Activated naive CD4-positive, alpha-beta T cell treated with anti-CD3 and anti-CD28 coated beads for 36 hours (primary cell): Measurements from ENCODE around the gene TRPM3. TPM values are rescaled to one million over a fixed set of nuclear protein-coding genes. Genes with fewer than 3 reads are reported as not detected.
"Not testable (repeated sequence)": the region's sequence is repeated elsewhere in the genome, so short reads cannot be mapped to it uniquely, and the experiment has no call there.

ENCODE experiments used
- CTCF ChIA-PET: fragments of 350-600 bp; sonication (Branson Sonifier 250); formaldehyde crosslinking; loops from one replicate; lab custom pipeline; 2021; ENCODE audit warnings: antibody characterized with exemption; lab: Charles Lee
- DNase-seq: peaks from one replicate; pipeline ENCODE4 v3.0.0-alpha.2; 2020
- H3K27ac Mint-ChIP-seq: one replicate; pipeline ENCODE4 v1.8.0; 2021; ENCODE audit warnings: mild to moderate bottlenecking, mixed read lengths
- H3K27me3 Mint-ChIP-seq: one replicate; pipeline ENCODE4 v1.8.0; 2021; ENCODE audit warnings: low read depth, mixed read lengths
- H3K36me3 Mint-ChIP-seq: one replicate; pipeline ENCODE4 v1.8.0; 2021; ENCODE audit warnings: low read depth, mixed read lengths
- H3K4me1 Mint-ChIP-seq: one replicate; pipeline ENCODE4 v1.8.0; 2021; ENCODE audit warnings: low read depth, mixed read lengths
- H3K4me3 Mint-ChIP-seq: one replicate; pipeline ENCODE4 v1.8.0; 2021; ENCODE audit warnings: mild to moderate bottlenecking, moderate library complexity, mixed read lengths
- H3K9me3 Mint-ChIP-seq: one replicate; pipeline ENCODE4 v1.8.0; 2021; ENCODE audit warnings: mixed read lengths
- intact Hi-C: fragments of 100-400 bp; cut with micrococcal nuclease; formaldehyde crosslinking; loops from one replicate; pipeline ENCODE4 v1.15.1; 2023
- total RNA-seq, 2 experiments: library from RNA; stranded (reverse); gene quantifications; one replicate each; pipeline ENCODE4 v1.2.3, GENCODE V29; 2021

TRPM3 gene
- total RNA-seq, 2 experiments from 2014 or later, result 0.02 TPM; not detected in 1

DNA sequence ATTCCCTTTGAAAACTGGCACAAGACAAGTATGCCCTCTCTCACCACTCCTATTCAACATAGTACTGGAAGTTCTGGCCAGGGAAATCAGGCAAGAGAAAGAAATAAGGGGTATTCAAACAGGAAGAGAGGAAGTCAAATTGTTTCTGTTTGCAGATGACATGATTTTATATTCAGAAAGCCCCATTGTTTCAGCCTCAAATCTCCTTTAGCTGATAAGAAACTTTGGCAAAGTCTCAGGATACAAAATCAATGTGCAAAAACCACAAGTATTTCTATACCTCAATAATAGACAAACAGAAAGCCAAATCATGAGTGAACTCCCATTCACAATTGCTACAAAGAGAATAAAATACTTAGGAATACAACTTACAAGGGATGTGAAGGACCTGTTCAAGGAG, 476.8 kb downstream of the TRPM3 start:
- H3K4me3 Mint-ChIP-seq, H3K4me1 Mint-ChIP-seq, DNase-seq, H3K9me3 Mint-ChIP-seq, H3K36me3 Mint-ChIP-seq, CTCF ChIA-PET, H3K27ac Mint-ChIP-seq: not testable (repeated sequence)
- intact Hi-C loops, result loop anchor here (10.0 kb wide), 2 partner anchors 280 to 1380 kb away; no protein-coding TSS in a partner anchor
- H3K27me3 Mint-ChIP-seq, result peaks cover 16% of the 10 kb centered on the region

DNA sequence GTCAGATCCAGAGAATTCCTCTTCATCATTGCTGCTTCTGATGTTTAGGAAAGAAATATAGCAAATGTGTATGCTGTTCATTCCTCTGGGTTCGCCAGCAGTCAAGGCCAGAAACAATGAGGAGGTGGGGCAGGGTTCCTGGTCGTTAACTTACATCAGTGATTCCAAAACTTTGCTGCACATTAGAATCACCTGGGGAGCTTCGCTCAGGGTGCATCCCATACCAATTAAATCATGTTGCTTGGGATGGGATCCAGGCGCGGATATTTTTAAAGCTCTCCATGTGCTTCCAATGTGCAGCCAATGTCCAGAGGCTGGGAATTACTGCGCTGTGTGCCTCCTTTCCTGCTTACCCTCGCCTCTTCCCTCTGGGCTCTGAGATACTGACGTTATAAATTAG, 479.1 kb downstream of the TRPM3 start:
- Mint-ChIP-seq H3K4me1 (no peaks in the 10 kb centered on the region), H3K9me3 (no peaks in the 10 kb centered on the region), H3K27ac (no peak overlapping the region), H3K4me3 (no peak overlapping the region), H3K36me3 (no peaks in the 10 kb centered on the region), H3K27me3 (peaks cover 16% of the 10 kb centered on the region)
- CTCF ChIA-PET, result interaction anchor here (0.6 to 2.0 kb wide), 3 partner anchors 9 to 359 kb away, joined by 4 to 5 read pairs (median 4); no protein-coding TSS in a partner anchor
- DNase-seq, result no peak
- intact Hi-C loops, result loop anchor here (10.0 kb wide), 2 partner anchors 282 to 1382 kb away; no protein-coding TSS in a partner anchor

DNA sequence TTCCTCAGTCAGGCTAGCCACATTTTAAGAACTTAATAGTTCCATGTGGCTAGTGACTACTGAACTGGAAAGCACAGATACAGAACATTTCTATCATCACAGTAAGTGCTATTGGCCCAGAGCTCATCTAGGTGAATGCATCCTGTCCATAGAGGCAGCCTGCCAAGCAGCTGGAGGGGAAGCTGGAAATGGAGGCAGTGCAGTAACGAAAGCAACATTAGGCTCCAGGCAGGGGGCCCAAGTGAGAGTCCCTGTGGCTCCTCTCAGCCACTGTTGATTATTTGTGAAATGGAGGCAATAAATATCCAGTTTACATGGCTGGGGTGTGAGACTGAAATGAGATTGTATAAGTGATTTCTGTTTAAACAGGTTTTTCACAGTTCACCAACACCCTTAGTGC, 479.8 kb downstream of the TRPM3 start:
- intact Hi-C loops, result loop anchor here (10.0 kb wide), 2 partner anchors 283 to 1383 kb away; no protein-coding TSS in a partner anchor
- H3K27ac Mint-ChIP-seq, result no peak overlapping the region
- H3K36me3 Mint-ChIP-seq, result no peaks in the 10 kb centered on the region
- H3K4me3 Mint-ChIP-seq, result no peak overlapping the region
- H3K27me3 Mint-ChIP-seq, result peaks cover 16% of the 10 kb centered on the region
- DNase-seq, result no peak
- no peaks in the 10 kb centered on the region for H3K9me3 Mint-ChIP-seq
- H3K4me1 Mint-ChIP-seq, result no peaks in the 10 kb centered on the region
- CTCF ChIA-PET, result interaction anchor here (2.0 kb wide), 2 partner anchors 9 to 359 kb away, joined by 4 to 5 read pairs; no protein-coding TSS in a partner anchor

DNA sequence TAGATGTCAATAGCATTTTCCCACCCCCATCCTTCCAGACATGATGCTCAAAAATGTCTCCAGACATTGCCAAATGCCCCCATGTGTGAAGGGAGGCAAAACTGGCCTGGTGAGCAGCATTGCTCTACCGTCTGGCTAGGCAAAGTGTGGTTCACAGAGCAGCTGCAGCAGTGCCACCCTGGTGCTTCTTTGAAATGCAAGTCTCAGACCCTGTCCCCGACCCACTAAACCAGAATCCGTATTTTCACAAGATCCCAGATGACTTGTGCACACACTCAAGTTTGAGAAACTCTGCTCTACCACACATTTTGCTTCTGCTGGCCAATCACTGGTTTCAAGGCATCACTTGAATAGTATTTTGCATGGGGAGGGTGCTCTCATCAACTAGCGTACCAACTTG, 480.4 kb downstream of the TRPM3 start:
- H3K4me1 Mint-ChIP-seq, result no peaks in the 10 kb centered on the region
- no peaks in the 10 kb centered on the region for H3K9me3 Mint-ChIP-seq
- H3K27ac Mint-ChIP-seq, result no peak overlapping the region
- no peak for DNase-seq
- H3K36me3 Mint-ChIP-seq, result no peaks in the 10 kb centered on the region
- CTCF ChIA-PET, result interaction anchor here (0.9 to 2.0 kb wide), 5 partner anchors 8 to 608 kb away, joined by 3 to 5 read pairs (median 4); no protein-coding TSS in a partner anchor
- intact Hi-C loops, result loop anchor here (10.0 kb wide), 2 partner anchors 284 to 1384 kb away; no protein-coding TSS in a partner anchor
- no peak overlapping the region for H3K4me3 Mint-ChIP-seq
- H3K27me3 Mint-ChIP-seq, result peaks cover 14% of the 10 kb centered on the region

DNA sequence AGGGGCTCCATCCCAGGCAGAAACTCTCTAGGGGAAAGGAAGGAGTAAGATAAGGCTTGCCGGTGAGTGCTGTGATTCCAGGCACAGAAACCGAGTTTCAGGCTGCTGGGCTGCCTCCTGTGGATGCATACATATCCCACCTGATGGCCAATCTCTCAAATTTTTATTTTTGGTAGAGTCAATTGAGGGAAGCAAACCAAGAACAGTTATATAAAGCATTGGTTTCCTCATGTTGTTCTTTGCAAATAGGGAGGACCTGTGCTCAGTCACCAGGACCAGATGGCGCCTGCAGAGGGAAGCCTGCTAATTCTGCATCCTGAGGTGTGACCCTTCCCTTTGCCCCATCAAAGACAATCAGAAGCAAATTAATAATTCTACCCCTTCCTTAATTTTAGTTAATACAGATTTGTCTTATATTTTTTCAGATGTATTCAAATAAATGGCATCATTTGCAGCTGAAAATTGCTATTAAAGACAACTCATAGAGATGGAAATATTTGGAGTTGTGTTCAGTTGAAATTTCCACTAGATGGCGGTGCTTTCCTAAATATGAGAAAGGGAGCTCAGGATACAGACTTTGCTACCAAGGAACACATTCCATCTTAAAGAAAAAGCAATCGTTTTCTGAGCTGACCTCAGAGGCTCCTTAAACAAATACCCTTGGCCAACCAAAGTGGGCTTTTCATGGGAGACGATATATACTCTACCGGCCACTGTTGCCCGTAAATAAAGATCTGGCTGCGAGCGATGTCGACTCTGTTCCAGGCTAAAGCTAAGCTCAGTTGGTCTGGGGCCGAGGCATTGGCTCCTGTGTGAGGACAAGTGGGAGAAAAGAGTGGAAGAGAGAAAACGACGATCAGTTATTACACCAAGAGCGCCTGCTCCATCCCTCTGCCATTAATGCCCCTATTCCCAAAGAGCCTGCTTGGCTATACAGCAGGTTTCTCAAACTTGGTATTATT, 481.3 kb downstream of the TRPM3 start:
- Mint-ChIP-seq H3K36me3 (no peaks in the 10 kb centered on the region), H3K4me1 (no peaks in the 10 kb centered on the region), H3K9me3 (no peaks in the 10 kb centered on the region), H3K4me3 (no peak overlapping the region), H3K27ac (no peak overlapping the region), H3K27me3 (peaks cover 10% of the 10 kb centered on the region)
- CTCF ChIA-PET, result interaction anchor here (0.7 to 1.6 kb wide), 12 partner anchors 9 to 1179 kb away, joined by 3 to 5 read pairs (median 3); no protein-coding TSS in a partner anchor
- DNase-seq, result peak; percentile 9
- intact Hi-C loops, result loop anchor here (1.0 to 10.0 kb wide), 6 partner anchors 285 to 1385 kb away; no protein-coding TSS in a partner anchor

DNA sequence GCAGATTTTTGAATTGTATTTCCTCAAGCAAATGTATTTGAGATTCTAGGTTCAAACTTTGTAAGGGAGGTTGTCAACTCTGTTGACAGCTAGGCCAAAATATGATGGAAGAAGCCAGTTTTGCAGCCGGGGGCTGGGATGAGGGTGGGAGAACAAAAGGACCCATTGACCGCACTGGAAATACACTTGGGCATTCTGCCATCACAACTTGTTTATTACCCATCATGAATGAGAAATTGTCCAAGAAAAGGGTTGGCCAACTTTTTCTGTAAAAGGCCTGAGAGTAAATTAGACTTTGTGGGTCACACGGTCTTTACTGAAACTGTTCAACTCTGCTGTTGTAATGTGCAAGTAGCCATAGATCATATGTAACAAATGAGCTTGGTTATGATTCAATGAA, 485.6 kb downstream of the TRPM3 start:
- Mint-ChIP-seq H3K4me1 (no peaks in the 10 kb centered on the region), H3K27me3 (no peaks in the 10 kb centered on the region), H3K4me3 (no peak overlapping the region), H3K36me3 (no peaks in the 10 kb centered on the region), H3K9me3 (no peaks in the 10 kb centered on the region), H3K27ac (no peak overlapping the region)
- intact Hi-C loops, result no loop called here
- DNase-seq, result no peak
- CTCF ChIA-PET, result interaction anchor here (0.7 kb wide), 1 partner anchor 304 kb away, joined by 4 read pairs; no protein-coding TSS in a partner anchor

DNA sequence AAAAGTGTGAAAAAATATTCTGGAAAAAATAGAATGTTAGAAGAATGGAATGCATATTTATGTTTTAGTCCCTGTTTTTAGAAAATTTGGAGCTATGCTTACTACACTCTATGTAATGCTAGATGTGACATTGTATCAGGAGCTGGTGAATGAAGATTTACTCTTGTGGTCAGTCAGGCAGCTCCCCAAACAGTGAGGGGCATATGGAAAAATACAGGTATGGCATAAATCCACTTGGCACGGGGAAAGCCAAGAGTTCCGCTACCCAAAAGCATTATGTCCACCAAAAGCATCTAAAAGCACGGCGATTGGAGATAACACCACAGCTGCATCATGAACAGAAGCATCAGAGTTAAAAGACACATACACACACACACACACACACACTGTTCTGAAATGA, 486.7 kb downstream of the TRPM3 start:
- no peak for DNase-seq
- no peaks in the 10 kb centered on the region for H3K9me3 Mint-ChIP-seq
- no peaks in the 10 kb centered on the region for H3K36me3 Mint-ChIP-seq
- no peaks in the 10 kb centered on the region for H3K27me3 Mint-ChIP-seq
- no peak overlapping the region for H3K27ac Mint-ChIP-seq
- no peaks in the 10 kb centered on the region for H3K4me1 Mint-ChIP-seq
- CTCF ChIA-PET, result no interaction called here
- H3K4me3 Mint-ChIP-seq, result no peak overlapping the region
- intact Hi-C loops, result no loop called here

DNA sequence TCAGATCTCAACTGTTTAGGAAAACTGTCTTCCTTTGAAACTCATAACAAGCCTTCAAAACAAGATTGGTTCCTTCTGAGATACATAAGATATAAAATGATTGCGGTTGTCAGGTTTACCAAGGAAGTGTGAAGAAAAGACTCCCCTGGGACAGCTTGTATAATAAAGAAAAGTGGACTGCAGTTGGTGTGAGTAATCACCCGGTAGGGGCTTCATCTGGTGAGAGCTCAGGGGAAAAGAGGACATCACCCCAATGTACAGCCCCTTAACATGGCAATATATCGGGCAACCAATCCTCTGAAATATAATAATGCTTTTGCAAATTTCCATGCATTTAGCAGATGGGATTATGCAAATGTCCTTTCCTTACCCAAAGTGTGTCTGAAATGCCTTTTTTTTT, 490.4 kb downstream of the TRPM3 start:
- H3K4me3 Mint-ChIP-seq, result no peak overlapping the region
- no peaks in the 10 kb centered on the region for H3K27me3 Mint-ChIP-seq
- no peak for DNase-seq
- H3K36me3 Mint-ChIP-seq, result no peaks in the 10 kb centered on the region
- no peaks in the 10 kb centered on the region for H3K9me3 Mint-ChIP-seq
- H3K4me1 Mint-ChIP-seq, result no peaks in the 10 kb centered on the region
- no peak overlapping the region for H3K27ac Mint-ChIP-seq
- intact Hi-C loops, result no loop called here
- CTCF ChIA-PET, result interaction anchor here (0.6 to 1.2 kb wide), 2 partner anchors 29 to 476 kb away, joined by 3 read pairs; no protein-coding TSS in a partner anchor

DNA sequence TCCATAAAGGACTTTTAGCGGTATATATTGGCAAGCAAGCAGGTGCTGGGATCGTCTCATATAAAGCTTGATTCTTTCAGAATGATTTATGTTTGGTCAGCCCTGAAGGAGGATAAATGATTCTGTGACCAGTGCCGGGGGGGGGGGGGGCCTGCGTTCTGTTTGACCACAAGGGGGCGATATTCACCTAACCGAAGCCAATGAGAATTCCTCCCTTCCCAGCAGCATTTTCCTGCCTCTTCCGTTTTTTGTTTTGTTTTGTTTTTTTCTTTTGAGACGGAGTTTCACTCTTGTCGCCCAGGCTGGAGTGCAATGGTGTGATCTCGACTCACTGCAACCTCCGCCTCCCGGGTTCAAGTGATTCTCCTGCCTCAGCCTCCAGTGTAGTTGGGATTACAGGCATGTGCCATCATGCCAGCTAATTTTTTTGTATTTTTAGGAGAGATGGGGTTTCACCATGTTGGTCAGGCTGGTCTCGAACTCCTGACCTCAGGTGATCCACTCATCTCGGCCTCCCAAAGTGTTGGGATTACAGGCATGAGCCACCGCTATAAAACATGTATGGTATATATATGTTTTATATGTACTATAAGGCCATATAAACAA, 492.2 kb downstream of the TRPM3 start:
- H3K4me3 Mint-ChIP-seq, intact Hi-C loops, H3K27me3 Mint-ChIP-seq, DNase-seq, H3K4me1 Mint-ChIP-seq, H3K9me3 Mint-ChIP-seq, H3K36me3 Mint-ChIP-seq, H3K27ac Mint-ChIP-seq: not testable (repeated sequence)
- CTCF ChIA-PET, result interaction anchor here (0.6 kb wide), 1 partner anchor 145 kb away, joined by 3 read pairs; no protein-coding TSS in a partner anchor

DNA sequence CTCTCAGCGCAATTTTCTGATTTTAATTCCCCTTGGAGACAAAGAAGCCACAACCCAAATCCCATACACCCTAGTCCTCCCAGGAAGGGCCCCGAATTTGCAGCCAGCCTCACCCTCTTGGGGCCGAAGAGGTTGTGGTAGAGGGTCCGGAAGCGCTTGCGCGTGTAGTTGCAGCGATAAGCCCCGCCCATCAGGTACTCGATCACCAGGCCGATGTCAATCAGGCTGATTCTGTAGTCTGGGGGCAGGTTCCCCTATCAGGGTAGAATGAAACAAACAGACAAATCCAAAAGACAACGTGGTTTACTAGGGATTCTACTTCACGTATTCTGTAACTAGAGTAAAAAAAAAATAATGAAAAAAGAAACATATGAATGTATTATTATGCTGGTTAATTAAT, 496.3 kb downstream of the TRPM3 start:
- no peaks in the 10 kb centered on the region for H3K4me1 Mint-ChIP-seq
- CTCF ChIA-PET, result no interaction called here
- no peak for DNase-seq
- peak overlapping the region; percentile 9 for H3K4me3 Mint-ChIP-seq
- no peaks in the 10 kb centered on the region for H3K27me3 Mint-ChIP-seq
- no peaks in the 10 kb centered on the region for H3K36me3 Mint-ChIP-seq
- H3K9me3 Mint-ChIP-seq, result no peaks in the 10 kb centered on the region
- no peak overlapping the region for H3K27ac Mint-ChIP-seq
- intact Hi-C loops, result no loop called here

DNA sequence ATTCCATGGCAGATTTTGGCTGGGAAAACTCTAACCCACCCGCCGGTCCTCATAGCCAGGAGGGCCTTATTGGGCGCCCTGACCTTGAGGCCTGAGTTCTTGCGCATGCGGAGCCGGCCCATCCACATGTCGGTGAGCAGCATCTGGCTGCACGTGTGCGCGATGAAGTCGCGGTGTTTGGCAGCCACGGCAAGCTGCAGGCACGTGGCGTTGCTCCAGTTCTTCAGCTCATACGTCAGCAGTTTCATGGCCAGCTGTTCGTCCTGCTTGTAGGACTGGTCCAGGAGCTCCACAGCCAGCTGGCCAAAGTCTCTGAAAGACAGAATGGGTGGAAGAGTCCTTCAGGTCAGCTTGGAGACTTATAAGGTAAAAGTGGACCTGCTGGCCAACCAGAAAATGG, 502.6 kb downstream of the TRPM3 start:
- no peaks in the 10 kb centered on the region for H3K4me1 Mint-ChIP-seq
- DNase-seq, result no peak
- no peaks in the 10 kb centered on the region for H3K36me3 Mint-ChIP-seq
- CTCF ChIA-PET, result interaction anchor here (0.9 kb wide), 1 partner anchor 13 kb away, joined by 3 read pairs; no protein-coding TSS in a partner anchor
- intact Hi-C loops, result no loop called here
- H3K9me3 Mint-ChIP-seq, result no peaks in the 10 kb centered on the region
- H3K27ac Mint-ChIP-seq, result no peak overlapping the region
- H3K27me3 Mint-ChIP-seq, result no peaks in the 10 kb centered on the region
- H3K4me3 Mint-ChIP-seq, result no peak overlapping the region
